H9 (cell line): Measurements from ENCODE around the gene FGFR1OP2. TPM values are rescaled to one million over a fixed set of nuclear protein-coding genes. Genes with fewer than 3 reads are reported as not detected.

Source experiments
- DNase-seq: peaks from one replicate; pipeline ENCODE4 v3.0.0-alpha.2; 2017
- H2AFZ ChIP-seq: one replicate; pipeline ENCODE4 v1.6.1; 2013; ENCODE audit warnings: mild to moderate bottlenecking, low read length, control low read depth, moderate library complexity
- H2AK5ac ChIP-seq: 2 replicates; pipeline ENCODE4 v1.6.1; 2013; ENCODE audit warnings: low read length, control low read depth, mixed read lengths; ENCODE audit not compliant: insufficient read length
- H2BK120ac ChIP-seq: one replicate; pipeline ENCODE4 v1.6.1; 2013; ENCODE audit warnings: low read depth, mild to moderate bottlenecking, low read length, control low read depth, inconsistent platforms; ENCODE audit not compliant: poor library complexity, severe bottlenecking
- H2BK12ac ChIP-seq: 2 replicates; pipeline ENCODE4 v1.6.1; 2013; ENCODE audit warnings: low read length, control low read depth, mixed read lengths, low read depth; ENCODE audit not compliant: insufficient read length
- H2BK15ac ChIP-seq: 2 replicates; pipeline ENCODE4 v1.6.1; 2013; ENCODE audit warnings: low read depth, low read length, control low read depth
- H2BK20ac ChIP-seq: one replicate; pipeline ENCODE4 v1.6.1; 2013; ENCODE audit warnings: low read depth, mild to moderate bottlenecking, low read length, control low read depth, inconsistent platforms; ENCODE audit not compliant: poor library complexity, severe bottlenecking
- H2BK5ac ChIP-seq: 2 replicates; pipeline ENCODE4 v1.6.1; 2013; ENCODE audit warnings: low read length, control low read depth, mixed read lengths; ENCODE audit not compliant: insufficient read length
- H3K14ac ChIP-seq: 2 replicates; pipeline ENCODE4 v1.6.1; 2013; ENCODE audit warnings: low read length, control low read depth; ENCODE audit not compliant: insufficient read depth
- H3K18ac ChIP-seq: 2 replicates; pipeline ENCODE4 v1.6.1; 2013; ENCODE audit warnings: low read depth, mild to moderate bottlenecking, mixed read lengths, low read length, control low read depth; ENCODE audit not compliant: insufficient read length
- H3K23ac ChIP-seq: 2 replicates; pipeline ENCODE4 v1.6.1; 2013; ENCODE audit warnings: low read length, control low read depth, mixed read lengths, low read depth; ENCODE audit not compliant: insufficient read length
- H3K23me2 ChIP-seq: 2 replicates; pipeline ENCODE4 v1.6.1; 2013; ENCODE audit warnings: low read depth, mild to moderate bottlenecking, mixed read lengths, low read length, control low read depth; ENCODE audit not compliant: insufficient read length, poor library complexity, severe bottlenecking
- H3K27ac ChIP-seq: 2 replicates; pipeline ENCODE4 v1.5.1; 2013; ENCODE audit warnings: low read length, control low read depth, mixed read lengths, low read depth; ENCODE audit not compliant: insufficient read length
- H3K27me3 ChIP-seq: 2 replicates; pipeline ENCODE4 v1.6.1; 2013; ENCODE audit warnings: low read length, control low read depth, inconsistent platforms; ENCODE audit not compliant: insufficient read depth
- H3K4ac ChIP-seq: 2 replicates; pipeline ENCODE4 v1.6.1; 2013; ENCODE audit warnings: low read depth, mild to moderate bottlenecking, control low read depth, inconsistent platforms, low read length, moderate library complexity
- H3K4me1 ChIP-seq: 2 replicates; pipeline ENCODE4 v1.6.1; 2013; ENCODE audit warnings: low read length, control low read depth, inconsistent platforms; ENCODE audit not compliant: insufficient read depth
- H3K4me2 ChIP-seq: 2 replicates; pipeline ENCODE4 v1.6.1; 2013; ENCODE audit warnings: low read length, control low read depth, mixed read lengths; ENCODE audit not compliant: insufficient read length, insufficient read depth
- H3K56ac ChIP-seq: 2 replicates; pipeline ENCODE4 v1.6.1; 2013; ENCODE audit warnings: low read depth, mild to moderate bottlenecking, mixed read lengths, low read length, control low read depth; ENCODE audit not compliant: insufficient read length
- H3K79me1 ChIP-seq: 2 replicates; pipeline ENCODE4 v1.6.1; 2013; ENCODE audit warnings: low read depth, mild to moderate bottlenecking, moderate library complexity, low read length, control low read depth, inconsistent platforms; ENCODE audit not compliant: insufficient read depth, poor library complexity, severe bottlenecking
- H3K79me2 ChIP-seq: 2 replicates; pipeline ENCODE4 v1.6.1; 2013; ENCODE audit warnings: low read length, control low read depth, inconsistent platforms; ENCODE audit not compliant: insufficient read depth
- H3K9ac ChIP-seq: 2 replicates; pipeline ENCODE4 v1.6.1; 2013; ENCODE audit warnings: low read length, control low read depth, mixed read lengths; ENCODE audit not compliant: insufficient read length; ENCODE audit errors: extremely low read depth
- H3K9me3 ChIP-seq: one replicate; pipeline ENCODE4 v1.6.1; 2013; ENCODE audit warnings: low read depth, low read length, inconsistent platforms; ENCODE audit not compliant: control insufficient read depth
- H3T11ph ChIP-seq: one replicate; pipeline ENCODE4 v1.6.1; 2013; ENCODE audit warnings: mild to moderate bottlenecking, low read length, control low read depth, inconsistent platforms
- H4K20me1 ChIP-seq: one replicate; pipeline ENCODE4 v1.6.1; 2013; ENCODE audit not compliant: control insufficient read depth, insufficient read length, insufficient read depth
- H4K5ac ChIP-seq: 2 replicates; pipeline ENCODE4 v1.6.1; 2013; ENCODE audit warnings: low read depth, mild to moderate bottlenecking, mixed read lengths, low read length, control low read depth; ENCODE audit not compliant: insufficient read length
- H4K8ac ChIP-seq: replicated peaks from 2 replicates; pipeline ENCODE4 v1.6.1; 2013; ENCODE audit warnings: low read length, control low read depth, mixed read lengths, low read depth; ENCODE audit not compliant: insufficient read length
- H4K91ac ChIP-seq: 2 replicates; pipeline ENCODE4 v1.6.1; 2013; ENCODE audit warnings: low read depth, mild to moderate bottlenecking, moderate library complexity, mixed read lengths, low read length, control low read depth; ENCODE audit not compliant: insufficient read length
- H3K27ac Mint-ChIP-seq, 3 experiments: 2 replicates in 2 of 3; 3 replicates in 1 of 3; pipeline ENCODE4 v1.8.0; 2020 to 2021; ENCODE audit warnings: mixed read lengths in 3 of 3, mild to moderate bottlenecking in 1 of 3, moderate library complexity in 1 of 3
- H3K27me3 Mint-ChIP-seq: 2 replicates; pipeline ENCODE4 v1.8.0; 2021; ENCODE audit warnings: low read depth, mild to moderate bottlenecking, moderate library complexity, mixed read lengths
- H3K36me3 Mint-ChIP-seq, 3 experiments: 2 replicates in 2 of 3; 3 replicates in 1 of 3; pipeline ENCODE4 v1.8.0; 2020 to 2021; ENCODE audit warnings: low read depth in 3 of 3, mixed read lengths in 3 of 3; ENCODE audit not compliant: insufficient read depth in 1 of 3
- H3K4me1 Mint-ChIP-seq, 2 experiments: 2 replicates each; pipeline ENCODE4 v1.8.0; 2020; ENCODE audit warnings: mixed read lengths in 2 of 2
- H3K4me3 Mint-ChIP-seq, 2 experiments: 2 replicates in 1 of 2; 3 replicates in 1 of 2; pipeline ENCODE4 v1.8.0; 2020 to 2021; ENCODE audit warnings: mild to moderate bottlenecking in 2 of 2, mixed read lengths in 2 of 2, moderate library complexity in 1 of 2
- H3K9me3 Mint-ChIP-seq, 2 experiments: 2 replicates in 1 of 2; 3 replicates in 1 of 2; pipeline ENCODE4 v1.8.0; 2020; ENCODE audit warnings: mild to moderate bottlenecking in 2 of 2, mixed read lengths in 2 of 2, moderate library complexity in 1 of 2
- CTCF ChIP-seq: fragments of 200-600 bp; sonication (generic); conservative IDR thresholded peaks from 3 replicates; pipeline ENCODE4 v1.8.0; 2021; ENCODE audit warnings: antibody characterized with exemption, mild to moderate bottlenecking
- WGBS: extraction: QIAGEN DNeasy Blood & Tissue Kit; methylation state at CpG from one replicate; pipeline ENCODE4 v1.1.7; 2013; ENCODE audit warnings: missing lambda C conversion rate, low lambda C conversion rate, mixed read lengths; ENCODE audit not compliant: insufficient read length; ENCODE audit errors: extremely low coverage; 5-methylcytosine and 5-hydroxymethylcytosine counted together
- total RNA-seq: library from RNA; stranded (reverse); gene quantifications from 2 replicates; pipeline ENCODE4 v1.2.1, GENCODE V29; 2021

FGFR1OP2 gene
- total RNA-seq, 1 experiment from 2014 or later, result 30.0 TPM

GRCh38 chr12:26953447-26953846, 15.2 kb downstream of the FGFR1OP2 start:
- H2AK5ac ChIP-seq, result no peak overlapping the region
- H3K23ac ChIP-seq, result no peak overlapping the region
- no peak overlapping the region for H3K56ac ChIP-seq
- H4K91ac ChIP-seq, result no peak overlapping the region
- no peak for TF ChIP-seq CTCF
- Mint-ChIP-seq H3K27me3 (no peaks in the 10 kb centered on the region), H3K4me1 (no peaks in the 10 kb centered on the region), H3K4me3 (no peak overlapping the region), H3K36me3 (peaks cover 3 to 20% (median 17%) of the 10 kb centered on the region in 3 experiments; a peak in 6 of 7 replicates), H3K9me3 (0 out of 5 replicates have a peak, but pooled peaks cover 0 to under 1% of the 10 kb centered on the region in 2 experiments), H3K27ac (peak overlapping the region in 1 of 3 experiments; percentile 88; a peak in 1 of 7 replicates)
- H4K8ac ChIP-seq, result no peak overlapping the region
- H2BK20ac ChIP-seq, result no peak overlapping the region
- no peak overlapping the region for H2BK120ac ChIP-seq
- H3T11ph ChIP-seq, result no peak overlapping the region
- peaks cover under 1% of the 10 kb centered on the region for H3K79me1 ChIP-seq
- no peak for DNase-seq
- no peaks in the 10 kb centered on the region for H3K9me3 ChIP-seq
- H4K20me1 ChIP-seq, result no peaks in the 10 kb centered on the region
- no peak overlapping the region for H2BK15ac ChIP-seq
- no peak overlapping the region for H2BK12ac ChIP-seq
- H3K79me2 ChIP-seq, result no peaks in the 10 kb centered on the region; the same call in 1 of the 2 replicates
- H3K14ac ChIP-seq, result no peak overlapping the region
- no peak overlapping the region for H4K5ac ChIP-seq
- no peak overlapping the region for H3K4ac ChIP-seq
- H3K27me3 ChIP-seq, result no peaks in the 10 kb centered on the region
- no peak overlapping the region for H3K18ac ChIP-seq
- no peak overlapping the region for H2AFZ ChIP-seq
- H3K23me2 ChIP-seq, result no peaks in the 10 kb centered on the region
- no peaks in the 10 kb centered on the region for H3K4me1 ChIP-seq
- WGBS, result no CpG with 5 or more reads among the region's 1 CpG
- H2BK5ac ChIP-seq, result no peak overlapping the region
- H3K4me2 ChIP-seq, result no peak overlapping the region
- H3K27ac ChIP-seq, result no peak overlapping the region
- no peak overlapping the region for H3K9ac ChIP-seq
